GF-D8 (cell line): Measurements from ENCODE around the gene C1GALT1.
A peak's percentile ranks its signal among the peaks of the same experiment; 100 is the strongest.
"Not testable (repeated sequence)": the region's sequence is repeated elsewhere in the genome, so short reads cannot be mapped to it uniquely, and the experiment has no call there.

Experiments used
- DNase-seq: peaks from one replicate; lab custom pipeline; 2025; lab: John Stamatoyannopoulos, UW

C1GALT1 gene

DNA sequence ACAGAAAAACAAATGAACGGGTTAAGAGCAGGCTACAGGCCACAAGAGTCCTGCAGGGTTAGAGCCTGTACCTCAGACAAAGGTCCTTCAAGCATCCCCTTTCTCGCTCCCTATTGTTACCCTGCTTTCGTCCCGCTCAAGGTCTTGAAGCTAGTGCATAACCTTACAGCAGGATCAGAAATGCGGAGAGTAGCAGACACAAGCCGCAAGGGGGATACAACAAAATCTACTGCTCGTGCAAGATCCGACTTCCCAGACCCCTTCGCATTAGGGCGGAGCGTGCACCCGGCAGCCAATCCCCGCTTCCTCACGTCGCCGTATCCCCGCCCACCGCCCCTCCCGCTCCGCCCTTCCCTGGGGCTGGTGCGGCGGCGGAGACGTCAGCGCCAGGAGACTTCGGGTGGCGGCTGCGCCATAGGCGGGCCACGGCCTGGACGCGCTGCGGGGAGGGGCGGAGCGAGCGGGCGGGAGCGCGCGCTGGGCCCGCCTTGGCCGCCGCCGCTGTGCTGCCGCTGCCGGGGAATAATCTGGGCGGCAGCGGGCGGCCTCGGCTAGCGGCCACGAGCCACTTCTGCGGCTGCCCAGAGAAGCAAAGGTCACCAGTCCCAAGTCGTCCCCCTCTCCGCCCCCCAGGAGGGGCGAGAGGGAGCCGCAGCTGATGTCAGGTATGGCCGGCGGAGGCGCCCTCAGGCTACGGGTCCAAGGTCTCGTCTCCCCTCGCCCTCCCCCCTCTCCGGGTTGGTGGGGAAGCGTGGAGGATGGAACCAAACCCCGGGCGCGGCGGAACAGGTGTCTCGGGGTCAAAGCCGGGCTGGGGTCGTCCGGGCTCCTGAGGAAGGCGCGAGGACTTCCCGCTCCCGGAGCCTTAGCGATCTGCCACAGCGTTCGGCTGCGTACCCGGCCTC, at the start of gene C1GALT1:
TSS of gene C1GALT1 (plus strand) at position 389 of the 905 bp plus-strand sequence. CDS start 51,776 bp downstream, outside the sequence.
- DNase-seq: peak; percentile 98

- DNase-seq: no peak
These were observed 48.3 kb upstream of the C1GALT1 start for GRCh38 chr7:7134046-7134445.

GRCh38 chr7:7135074-7135473, 47.3 kb upstream of the C1GALT1 start:
- DNase-seq: no peak

- DNase-seq: not testable (repeated sequence)
These were observed 46.4 kb upstream of the C1GALT1 start for GRCh38 chr7:7135924-7136323.

DNA sequence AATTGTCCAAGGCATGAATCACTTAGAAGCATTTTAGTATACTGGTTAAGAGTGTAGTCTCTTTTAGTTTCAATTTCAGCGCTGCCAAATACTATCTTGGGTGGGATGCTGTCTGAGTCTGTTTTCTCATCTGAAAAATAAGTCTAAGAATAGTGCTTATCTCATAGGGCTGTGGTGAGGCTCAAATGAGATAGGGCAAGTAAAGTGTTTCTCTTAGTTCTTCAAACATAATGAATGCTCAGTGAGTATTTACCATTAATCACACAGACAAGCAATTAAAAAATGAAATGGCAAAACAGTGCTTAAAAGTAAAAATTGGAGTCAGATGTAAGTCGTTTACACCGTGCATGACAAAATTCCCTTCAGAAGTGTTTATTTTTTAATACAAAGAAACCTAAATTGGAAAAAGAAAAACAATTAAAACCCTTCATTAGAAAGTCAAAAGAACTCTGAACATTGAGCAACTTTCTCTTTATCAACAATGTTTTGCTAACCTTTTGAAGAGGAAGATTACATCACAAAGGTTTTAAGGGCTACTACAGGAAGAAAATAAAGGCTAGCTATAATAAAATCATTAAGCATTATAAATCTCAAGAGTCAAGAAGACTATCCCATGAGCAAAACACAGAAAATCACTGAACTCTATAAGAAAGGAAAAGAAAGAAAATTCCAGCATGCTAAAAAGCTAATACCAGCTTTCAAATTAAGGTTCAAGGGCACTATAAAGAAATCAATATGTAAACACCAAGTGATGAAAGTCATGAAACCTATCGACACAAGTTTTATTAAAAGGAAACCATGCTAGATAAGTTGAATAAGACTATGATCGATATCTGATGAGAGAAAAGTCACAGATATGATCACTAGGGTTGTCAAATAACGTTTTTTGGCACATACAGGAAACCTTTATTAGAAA, 45.6 kb upstream of the C1GALT1 start:
- DNase-seq: no peak

GRCh38 chr7:7138897-7139296, 43.4 kb upstream of the C1GALT1 start:
- no peak for DNase-seq

DNA sequence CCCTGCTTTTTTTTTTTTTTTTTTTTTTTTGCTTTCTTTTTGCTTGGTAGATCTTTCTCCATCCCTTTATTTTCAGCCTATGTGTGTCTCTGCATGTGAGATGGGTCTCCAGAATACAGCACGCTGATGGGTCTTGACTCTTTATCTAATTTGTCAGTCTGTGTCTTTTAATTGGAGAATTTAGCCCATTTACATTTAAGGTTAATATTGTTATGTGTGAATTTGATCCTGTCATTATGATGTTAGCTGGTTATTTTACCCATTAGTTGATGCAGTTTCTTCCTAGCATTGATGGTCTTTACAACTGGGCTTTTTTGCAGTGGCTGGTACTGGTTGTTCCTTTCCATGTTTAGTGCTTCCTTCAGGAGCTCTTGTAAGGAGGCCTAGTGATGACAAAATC, 38.9 kb upstream of the C1GALT1 start:
- DNase-seq: not testable (repeated sequence)

DNA sequence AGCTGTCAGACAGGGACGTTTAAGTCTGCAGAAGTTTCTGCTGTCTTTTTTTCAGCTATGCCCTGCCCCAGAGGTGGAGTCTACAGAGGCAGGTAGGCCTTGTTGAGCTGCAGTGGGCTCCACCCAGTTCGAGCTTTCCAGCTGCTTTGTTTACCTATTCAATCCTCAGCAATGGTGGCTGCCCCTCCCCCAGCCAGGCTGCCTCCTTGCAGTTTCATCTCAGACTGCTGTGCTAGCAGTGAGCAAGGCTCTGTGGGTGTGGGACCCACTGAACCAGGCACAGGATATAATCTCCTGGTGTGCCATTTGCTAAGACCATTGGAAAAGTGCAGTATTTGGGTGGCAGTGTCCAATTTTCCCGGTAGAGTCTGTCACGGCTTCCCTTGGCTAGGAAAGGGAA, 37.2 kb upstream of the C1GALT1 start:
- not testable (repeated sequence) for DNase-seq

- peak; percentile 41 for DNase-seq
These were observed 35.5 kb upstream of the C1GALT1 start for GRCh38 chr7:7146837-7147236.

GRCh38 chr7:7148798-7149481, 33.4 kb upstream of the C1GALT1 start:
- peak; percentile 48 for DNase-seq

- DNase-seq: no peak
These were observed 31.1 kb upstream of the C1GALT1 start for GRCh38 chr7:7151285-7151684.

- no peak for DNase-seq
These were observed 30.5 kb upstream of the C1GALT1 start for GRCh38 chr7:7151865-7152264.

GRCh38 chr7:7152315-7152714, 30.0 kb upstream of the C1GALT1 start:
- no peak for DNase-seq

- not testable (repeated sequence) for DNase-seq
These were observed 28.0 kb upstream of the C1GALT1 start for GRCh38 chr7:7154355-7154754.

DNA sequence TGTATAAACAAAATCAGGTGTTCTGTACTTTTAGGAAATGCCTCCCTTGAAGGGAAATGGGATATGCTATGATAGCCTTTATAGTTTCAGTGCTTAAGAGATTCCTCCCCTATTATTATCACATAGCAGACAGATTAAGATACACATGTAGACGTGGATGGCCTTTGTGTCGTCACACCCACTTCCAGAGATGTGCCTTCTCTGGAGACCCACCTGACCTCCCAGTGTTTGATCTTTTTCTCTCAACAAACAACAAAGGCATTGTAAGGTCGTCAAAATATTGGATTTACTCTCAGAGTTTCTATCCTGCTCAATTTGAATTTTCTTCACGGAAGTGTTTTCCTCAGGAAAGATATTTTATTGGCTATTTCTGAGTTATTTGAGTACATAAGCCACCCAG, 25.7 kb upstream of the C1GALT1 start:
- no peak for DNase-seq

GRCh38 chr7:7157177-7157886, 25.0 kb upstream of the C1GALT1 start:
- DNase-seq: peak; percentile 73

GRCh38 chr7:7157887-7158271, 24.5 kb upstream of the C1GALT1 start:
- no peak for DNase-seq

- no peak for DNase-seq
These were observed 23.2 kb upstream of the C1GALT1 start for GRCh38 chr7:7159063-7159658.

GRCh38 chr7:7164591-7164990, 17.8 kb upstream of the C1GALT1 start:
- DNase-seq: no peak

DNA sequence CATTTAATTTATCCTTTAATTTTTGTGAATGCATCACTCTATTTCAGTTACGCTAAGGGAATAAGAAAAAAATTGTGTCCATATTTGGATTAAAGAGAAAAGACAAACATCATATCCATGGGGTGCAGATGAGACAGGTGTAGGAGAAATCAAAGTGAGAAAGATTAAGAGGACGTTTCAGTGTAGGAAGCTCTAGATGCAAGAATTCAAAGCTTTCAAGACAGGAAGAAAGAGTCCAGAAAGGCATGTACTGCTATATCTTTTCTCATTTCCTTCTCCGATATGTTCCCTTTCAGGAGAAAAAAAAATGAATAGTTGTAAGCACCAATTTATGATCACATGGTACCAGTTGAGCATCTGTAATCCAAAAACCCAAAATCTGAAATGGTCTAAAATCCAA, 17.0 kb upstream of the C1GALT1 start:
- no peak for DNase-seq

- DNase-seq: no peak
These were observed 16.0 kb upstream of the C1GALT1 start for GRCh38 chr7:7166318-7166717.
